Heart left ventricle (tissue), 13 donors: ENCODE data around the gene CHCHD6.

Source experiments
- POLR2A ChIP-seq, 2 donors: fragments of 450-650 bp; IDR thresholded peaks; one replicate each; pipeline ENCODE4 v1.6.1; 2017; ENCODE audit warnings: antibody characterized with exemption in 2 of 2, mild to moderate bottlenecking in 2 of 2, moderate library complexity in 2 of 2
- TF ChIP-seq, protein P1 (sequence below), 12 donors: fragments of 200-600 bp; sonication (generic) in 4 of 12; IDR thresholded peaks; one replicate each; pipeline versions ENCODE4 v1.5.0 to v1.8.0; 2018 to 2022; ENCODE audit warnings: antibody characterized with exemption in 12 of 12, mild to moderate bottlenecking in 5 of 12
- donor health status: ischemic (EF 13 %, LVEDD 7.1; RV severe dilation, severe dysfunction).
- donor health status: DM: no; HTN: yes; CAD: no.
- donor health status: DM: no; HTN: no; CAD: no.
- donor health status: ischemic (EF 25% LVEDD 6.9; RV normal size, moderate dysfunction).
- donor health status: ischemic (EF 25% LVEDD 5.7; RV mildly dilated, moderate dysfunction).
- donor health status: ischemic (EF 35%, LVEDD 5.7; RV mildly dilated, moderate dysfunction).
- donor health status: nonischemic (EF 11% LVEDD 7.7; RV severe dilation, severe dysfunction).
- donor health status: DM: yes; HTN: yes; CAD: no.
- donor health status: PGD.
- donor health status: ischemic (EF 29% LVEDD 5.4; RV normal size, mild dysfunction).
- donor health status: nonischemic (EF 23%, LVEDD 6.1; RV moderate dilation, normal function).

DNA sequence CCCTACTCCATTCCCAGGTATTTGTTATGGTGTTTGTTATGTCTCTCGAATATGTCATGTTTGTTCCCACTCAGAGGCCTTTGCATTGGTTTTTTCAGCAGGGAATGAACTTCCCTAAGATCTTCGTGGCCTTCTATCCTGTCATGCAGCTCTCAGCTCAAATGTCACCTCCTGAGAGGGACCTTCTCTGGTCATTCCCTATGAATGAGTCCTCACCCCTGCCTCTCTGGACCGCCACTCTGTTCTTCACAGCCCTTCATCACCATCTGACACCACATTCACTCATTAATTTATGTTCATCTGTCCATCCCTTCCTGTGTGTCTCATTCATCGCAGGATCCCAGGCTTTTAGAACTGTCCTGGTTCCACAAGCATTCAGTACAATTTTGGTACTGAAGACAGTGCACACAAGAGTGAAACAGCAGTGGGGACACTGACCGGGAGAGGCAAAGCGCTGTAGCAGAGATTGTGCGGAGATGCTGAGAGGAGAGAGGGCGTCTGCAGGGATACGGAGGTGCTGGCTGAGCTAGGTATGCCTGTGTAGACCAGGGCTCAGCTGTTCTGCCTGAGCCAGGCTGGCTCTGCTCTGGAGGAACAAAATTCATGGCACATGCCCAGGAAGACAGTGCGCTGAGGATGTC lies 132.3 kb downstream of the CHCHD6 start:
- TF ChIP-seq, protein P1, sequence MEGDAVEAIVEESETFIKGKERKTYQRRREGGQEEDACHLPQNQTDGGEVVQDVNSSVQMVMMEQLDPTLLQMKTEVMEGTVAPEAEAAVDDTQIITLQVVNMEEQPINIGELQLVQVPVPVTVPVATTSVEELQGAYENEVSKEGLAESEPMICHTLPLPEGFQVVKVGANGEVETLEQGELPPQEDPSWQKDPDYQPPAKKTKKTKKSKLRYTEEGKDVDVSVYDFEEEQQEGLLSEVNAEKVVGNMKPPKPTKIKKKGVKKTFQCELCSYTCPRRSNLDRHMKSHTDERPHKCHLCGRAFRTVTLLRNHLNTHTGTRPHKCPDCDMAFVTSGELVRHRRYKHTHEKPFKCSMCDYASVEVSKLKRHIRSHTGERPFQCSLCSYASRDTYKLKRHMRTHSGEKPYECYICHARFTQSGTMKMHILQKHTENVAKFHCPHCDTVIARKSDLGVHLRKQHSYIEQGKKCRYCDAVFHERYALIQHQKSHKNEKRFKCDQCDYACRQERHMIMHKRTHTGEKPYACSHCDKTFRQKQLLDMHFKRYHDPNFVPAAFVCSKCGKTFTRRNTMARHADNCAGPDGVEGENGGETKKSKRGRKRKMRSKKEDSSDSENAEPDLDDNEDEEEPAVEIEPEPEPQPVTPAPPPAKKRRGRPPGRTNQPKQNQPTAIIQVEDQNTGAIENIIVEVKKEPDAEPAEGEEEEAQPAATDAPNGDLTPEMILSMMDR (IDR thresholded peaks at IDR 0.05): no peak
- TF ChIP-seq POLR2A (IDR thresholded peaks at IDR 0.05): no peak
